GM12878 (cell line): ENCODE results near the gene CCDC82. TPM values are rescaled to one million over a fixed set of nuclear protein-coding genes. Genes with fewer than 3 reads are reported as not detected.
A peak's percentile ranks its signal among the peaks of the same experiment; 100 is the strongest.

Experiments
- ATAC-seq: fragments of 200-7000 bp; cut with Tn5 transposase; 3 replicates; pipeline ENCODE4 v1.9.1; 2020; ENCODE audit warnings: mild to moderate bottlenecking, moderate library complexity
- BruUV-seq: library from RNA; stranded (reverse); fragments of 400-500 nt; replicated peaks from 2 replicates; lab custom pipeline; 2021; lab: Mats Ljungman, UMichigan
- CTCF ChIA-PET: fragments of 300-600 bp; sonication (Branson Sonifier 250); formaldehyde crosslinking; extraction: SDS; loops from one replicate; lab custom pipeline; 2021; ENCODE audit warnings: inconsistent platforms; lab: Yijun Ruan, JAX
- POLR2A ChIA-PET: fragments of 350-600 bp; formaldehyde crosslinking; extraction: SDS; loops from one replicate; lab custom pipeline; 2021; ENCODE audit warnings: inconsistent platforms; lab: Charles Lee
- RAD21 ChIA-PET: fragments of 300-600 bp; sonication (Branson Sonifier 250); formaldehyde crosslinking; loops from one replicate; lab custom pipeline; 2023; ENCODE audit warnings: antibody characterized with exemption; ENCODE audit not compliant: unreplicated experiment; lab: Charles Lee
- SMC1A ChIA-PET: fragments of 300-600 bp; sonication (Branson Sonifier 250); formaldehyde crosslinking; loops from one replicate; lab custom pipeline; 2023; ENCODE audit not compliant: unreplicated experiment, uncharacterized antibody; lab: Charles Lee
- DNase-seq: peaks from one replicate; pipeline ENCODE4 v3.0.0-alpha.2; 2011; ENCODE audit warnings: low read depth, low spot score
- FAIRE-seq: peaks from 3 replicates; lab custom pipeline; 2011; peaks lifted over from hg19 to GRCh38; lab: Jason Lieb, UNC
- H2AFZ ChIP-seq: 2 replicates; pipeline ENCODE4 v1.6.0; 2011; ENCODE audit warnings: low read depth, low read length, control low read depth; ENCODE audit not compliant: control insufficient read depth
- H3K27ac ChIP-seq: 2 replicates; pipeline ENCODE4 v1.5.1; 2011; ENCODE audit warnings: control low read depth; ENCODE audit not compliant: control insufficient read depth, insufficient read depth
- H3K27me3 ChIP-seq, 2 experiments: replicated peaks in 1 of 2; 2 replicates each; pipeline versions ENCODE4 v1.6.0 to v1.6.1; 2011; ENCODE audit warnings: low read length in 1 of 2; ENCODE audit not compliant: control insufficient read depth in 2 of 2, insufficient read depth in 2 of 2
- H3K36me3 ChIP-seq, 2 experiments: 2 replicates each; pipeline ENCODE4 v1.5.1; 2011; ENCODE audit warnings: low read length in 1 of 2; ENCODE audit not compliant: control insufficient read depth in 2 of 2, insufficient read depth in 2 of 2
- H3K4me1 ChIP-seq: 2 replicates; pipeline ENCODE4 v1.6.1; 2011; ENCODE audit warnings: mild to moderate bottlenecking, low read length, moderate library complexity, mixed read lengths; ENCODE audit not compliant: control insufficient read depth, insufficient read depth
- H3K4me2 ChIP-seq: 2 replicates; pipeline ENCODE4 v1.6.0; 2011; ENCODE audit warnings: control low read depth; ENCODE audit not compliant: control insufficient read depth, insufficient read depth
- H3K4me3 ChIP-seq: fragments of 200-600 bp; sonication (generic); 2 replicates; pipeline ENCODE4 v1.5.1; 2016
- H3K79me2 ChIP-seq: 2 replicates; pipeline ENCODE4 v1.6.0; 2011; ENCODE audit warnings: low read length; ENCODE audit not compliant: control insufficient read depth, insufficient read depth
- H3K9ac ChIP-seq: 2 replicates; pipeline ENCODE4 v1.8.0; 2011; ENCODE audit warnings: low read length, control low read depth, mixed read lengths; ENCODE audit not compliant: control insufficient read depth, insufficient read depth
- H3K9me3 ChIP-seq: replicated peaks from 3 replicates; pipeline ENCODE4 v1.5.1; 2011; ENCODE audit warnings: mild to moderate bottlenecking, low read length; ENCODE audit not compliant: control insufficient read depth, insufficient read depth
- H4K20me1 ChIP-seq: 2 replicates; pipeline ENCODE4 v1.6.0; 2011; ENCODE audit not compliant: control insufficient read depth, insufficient read depth
- ATF7 ChIP-seq: fragments of 450-650 bp; IDR thresholded peaks from 2 replicates; pipeline ENCODE4 v1.6.1; 2016; ENCODE audit warnings: low read depth, mild to moderate bottlenecking
- BACH1 ChIP-seq: fragments of 450-650 bp; IDR thresholded peaks from 2 replicates; pipeline ENCODE4 v1.6.1; 2017; ENCODE audit warnings: mild to moderate bottlenecking, borderline replicate concordance
- EGR1 ChIP-seq, 2 experiments: IDR thresholded peaks; 1 replicate in 1 of 2; 2 replicates in 1 of 2; pipeline ENCODE4 v1.6.1; 2011 to 2012; ENCODE audit warnings: low read depth in 2 of 2, low read length in 2 of 2, borderline replicate concordance in 1 of 2, mild to moderate bottlenecking in 1 of 2, moderate library complexity in 1 of 2
- ETV6 ChIP-seq, 2 experiments: fragments of 450-650 bp in 1 of 2; IDR thresholded peaks in 1 of 2; conservative IDR thresholded peaks in 1 of 2; 2 replicates each; pipeline ENCODE4 v1.6.1; 2014; ENCODE audit warnings: antibody characterized with exemption in 1 of 2, borderline replicate concordance in 1 of 2, low read depth in 1 of 2, mild to moderate bottlenecking in 1 of 2, moderate library complexity in 1 of 2
- NFIC ChIP-seq: IDR thresholded peaks from 2 replicates; pipeline ENCODE4 v1.6.1; 2012; ENCODE audit warnings: low read depth, mild to moderate bottlenecking, inconsistent platforms, low read length, moderate library complexity
- NFXL1 ChIP-seq: fragments of 450-650 bp; IDR thresholded peaks from 2 replicates; pipeline ENCODE4 v1.6.1; 2017; ENCODE audit warnings: antibody characterized with exemption, mild to moderate bottlenecking, borderline replicate concordance
- POLR2AphosphoS5 ChIP-seq: IDR thresholded peaks from 2 replicates; pipeline ENCODE4 v1.6.1; 2011; ENCODE audit warnings: mild to moderate bottlenecking, low read length, inconsistent platforms
- RUNX3 ChIP-seq: IDR thresholded peaks from 2 replicates; pipeline ENCODE4 v1.6.1; 2012; ENCODE audit warnings: low read length, inconsistent platforms
- TAF1 ChIP-seq: IDR thresholded peaks from 2 replicates; pipeline ENCODE4 v1.6.1; 2011; ENCODE audit warnings: mild to moderate bottlenecking, low read depth, low read length, borderline replicate concordance
- TBL1XR1 ChIP-seq: IDR thresholded peaks from 2 replicates; pipeline ENCODE4 v1.6.1; 2012; ENCODE audit warnings: low read depth, low read length, improper control_type of control experiment
- ZNF207 ChIP-seq: fragments of 450-650 bp; IDR thresholded peaks from 2 replicates; pipeline ENCODE4 v1.6.1; 2014; ENCODE audit warnings: antibody characterized with exemption, mild to moderate bottlenecking, borderline replicate concordance
- ZNF217 ChIP-seq: fragments of 450-650 bp; IDR thresholded peaks from 2 replicates; pipeline ENCODE4 v1.6.1; 2017; ENCODE audit warnings: antibody characterized with exemption, mild to moderate bottlenecking
- WGBS: methylation state at CpG from one replicate; pipeline ENCODE4 v1.1.6; 2016; ENCODE audit warnings: low lambda C conversion rate; ENCODE audit not compliant: insufficient replicate concordance, insufficient coverage; ENCODE audit errors: missing lambda C conversion rate; 5-methylcytosine and 5-hydroxymethylcytosine counted together
- in situ Hi-C: fragments of 300-500 bp; cut with MboI; formaldehyde crosslinking; loops from 9 replicates; pipeline ENCODE4 v1.14.3; 2018; ENCODE audit warnings: mixed read lengths
- intact Hi-C: fragments of 100-400 bp; cut with micrococcal nuclease; formaldehyde crosslinking; loops from one replicate; pipeline ENCODE4 v1.14.2; 2022; ENCODE audit not compliant: unreplicated experiment
- polyA plus RNA-seq, 11 experiments: library from polyadenylated mRNA; depleted of rRNA in 4 of 11; unstranded in 6 of 11; stranded (reverse) in 5 of 11; fragments of >200 nt; fragmentation: Nextera tagmentation in 4 of 11; fragmentation: Illumina TruSeq in 1 of 11; extraction: Ambion mirVana in 4 of 11; extraction: Trizol in 1 of 11; gene quantifications; 1 replicate in 1 of 11; 2 replicates in 10 of 11; pipeline versions ENCODE4 v1.2.1 to v1.2.3, GENCODE V29; 2011 to 2016; ENCODE audit warnings: inconsistent platforms in 2 of 11, missing spikeins in 2 of 11, low read depth in 1 of 11
- total RNA-seq, 4 experiments: library from RNA; depleted of rRNA in 3 of 4; stranded (reverse); fragments of >200 nt in 3 of 4; fragmentation: Illumina TruSeq in 1 of 4; extraction: Trizol in 1 of 4; gene quantifications; 2 replicates each; pipeline versions ENCODE4 v1.2.1 to v1.2.3, GENCODE V29; 2013 to 2021
- TF ChIP-seq, protein P1 (sequence below): fragments of 450-650 bp; IDR thresholded peaks from 2 replicates; pipeline ENCODE4 v1.6.1; 2018; ENCODE audit warnings: borderline replicate concordance, mild to moderate bottlenecking; ENCODE audit not compliant: partially characterized antibody
- TF ChIP-seq, protein P2 (sequence below): fragments of 450-650 bp; IDR thresholded peaks from 2 replicates; pipeline ENCODE4 v1.6.1; 2018; ENCODE audit warnings: mild to moderate bottlenecking, low read depth, moderate library complexity; ENCODE audit not compliant: partially characterized antibody

The CCDC82 gene
- total and polyA plus RNA-seq, 10 of the 15 experiments (the other 5 are each of a cell fraction or from before 2014, with no cell fraction given): 15.2 to 62.4 (median 28.8) TPM

DNA sequence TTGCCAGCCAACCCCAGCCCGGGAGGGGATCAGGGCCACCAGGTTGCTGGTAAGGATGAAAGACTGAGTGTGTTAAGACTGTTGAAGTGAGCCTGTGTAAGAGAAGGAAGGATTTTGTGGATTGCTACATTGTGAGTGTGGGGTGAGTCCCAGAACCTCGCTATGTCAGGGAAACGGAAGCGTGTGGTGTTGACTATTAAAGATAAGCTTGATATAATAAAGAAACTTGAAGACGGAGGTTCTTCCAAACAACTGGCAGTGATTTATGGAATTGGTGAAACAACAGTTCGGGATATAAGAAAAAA, 728 bp upstream of the CCDC82 start:
- Histone ChIP-seq H3K4me2 (peak overlapping the region; percentile 93), H3K27ac (peak overlapping the region; percentile 78), H3K27me3 (no peaks in the 10 kb centered on the region), H3K9me3 (no peaks in the 10 kb centered on the region), H3K9ac (peak overlapping the region; percentile 67), H3K79me2 (peaks cover 52% of the 10 kb centered on the region), H3K36me3 (no peaks in the 10 kb centered on the region), H3K4me1 (no peaks in the 10 kb centered on the region), H2AFZ (peak overlapping the region; percentile 85), H4K20me1 (no peaks in the 10 kb centered on the region), H3K4me3 (peak overlapping the region; percentile 90)
- FAIRE-seq: no peak
- WGBS: 3% methylated on average over 6 of the region's 6 CpGs
- ChIA-PET SMC1A (interaction anchor here (1.0 to 3.5 kb wide), 10 partner anchors 39 to 600 kb away, joined by 3 to 46 read pairs (median 5); partner anchors contain the start of genes CEP57, FAM76B and MAML2), CTCF (interaction anchor here (1.1 to 3.5 kb wide), 7 partner anchors 19 to 601 kb away, joined by 5 to 52 read pairs (median 10); partner anchors contain the start of genes CEP57, FAM76B and MAML2), RAD21 (interaction anchor here (0.8 to 3.3 kb wide), 12 partner anchors 11 to 675 kb away, joined by 3 to 71 read pairs (median 6); partner anchors contain the start of genes CEP57, FAM76B and MAML2), POLR2A (interaction anchor here (0.6 to 3.3 kb wide), 5 partner anchors 19 to 601 kb away, joined by 3 to 43 read pairs (median 6); partner anchors contain the start of genes FAM76B and MAML2)
- peak; percentile 6 for ATAC-seq
- intact Hi-C loops (loop anchor here (1.0 to 5.0 kb wide), 4 partner anchors 203 to 337 kb away; no protein-coding TSS in a partner anchor), in situ Hi-C loops (loop anchor here (5.0 kb wide), 3 partner anchors 338 to 553 kb away; no protein-coding TSS in a partner anchor)
- DNase-seq: no peak
- BruUV-seq: TSS peak; percentile 88
- TF ChIP-seq ZNF207 (no peak), TAF1 (no peak), ZNF217 (no peak), ATF7 (no peak), POLR2AphosphoS5 (no peak), ETV6 (conservative IDR thresholded peaks at IDR 0.05 in 1 of 2, IDR thresholded peaks at IDR 0.05 in 1 of 2; ENCODE audit: borderline replicate concordance in 1 of 2, low read depth in 1 of 2) (no peak), EGR1 (IDR thresholded peaks at IDR 0.05; ENCODE audit: borderline replicate concordance in 1 of 2, low read depth in 2 of 2, low read length in 2 of 2) (no peak), NFIC (no peak), BACH1 (no peak), NFXL1 (no peak), RUNX3 (no peak), TBL1XR1 (no peak)
- TF ChIP-seq, protein P1, sequence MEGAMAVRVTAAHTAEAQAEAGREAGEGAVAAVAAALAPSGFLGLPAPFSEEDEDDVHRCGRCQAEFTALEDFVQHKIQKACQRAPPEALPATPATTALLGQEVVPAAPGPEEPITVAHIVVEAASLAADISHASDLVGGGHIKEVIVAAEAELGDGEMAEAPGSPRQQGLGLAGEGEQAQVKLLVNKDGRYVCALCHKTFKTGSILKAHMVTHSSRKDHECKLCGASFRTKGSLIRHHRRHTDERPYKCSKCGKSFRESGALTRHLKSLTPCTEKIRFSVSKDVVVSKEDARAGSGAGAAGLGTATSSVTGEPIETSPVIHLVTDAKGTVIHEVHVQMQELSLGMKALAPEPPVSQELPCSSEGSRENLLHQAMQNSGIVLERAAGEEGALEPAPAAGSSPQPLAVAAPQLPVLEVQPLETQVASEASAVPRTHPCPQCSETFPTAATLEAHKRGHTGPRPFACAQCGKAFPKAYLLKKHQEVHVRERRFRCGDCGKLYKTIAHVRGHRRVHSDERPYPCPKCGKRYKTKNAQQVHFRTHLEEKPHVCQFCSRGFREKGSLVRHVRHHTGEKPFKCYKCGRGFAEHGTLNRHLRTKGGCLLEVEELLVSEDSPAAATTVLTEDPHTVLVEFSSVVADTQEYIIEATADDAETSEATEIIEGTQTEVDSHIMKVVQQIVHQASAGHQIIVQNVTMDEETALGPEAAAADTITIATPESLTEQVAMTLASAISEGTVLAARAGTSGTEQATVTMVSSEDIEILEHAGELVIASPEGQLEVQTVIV: no peak
- TF ChIP-seq, protein P2, sequence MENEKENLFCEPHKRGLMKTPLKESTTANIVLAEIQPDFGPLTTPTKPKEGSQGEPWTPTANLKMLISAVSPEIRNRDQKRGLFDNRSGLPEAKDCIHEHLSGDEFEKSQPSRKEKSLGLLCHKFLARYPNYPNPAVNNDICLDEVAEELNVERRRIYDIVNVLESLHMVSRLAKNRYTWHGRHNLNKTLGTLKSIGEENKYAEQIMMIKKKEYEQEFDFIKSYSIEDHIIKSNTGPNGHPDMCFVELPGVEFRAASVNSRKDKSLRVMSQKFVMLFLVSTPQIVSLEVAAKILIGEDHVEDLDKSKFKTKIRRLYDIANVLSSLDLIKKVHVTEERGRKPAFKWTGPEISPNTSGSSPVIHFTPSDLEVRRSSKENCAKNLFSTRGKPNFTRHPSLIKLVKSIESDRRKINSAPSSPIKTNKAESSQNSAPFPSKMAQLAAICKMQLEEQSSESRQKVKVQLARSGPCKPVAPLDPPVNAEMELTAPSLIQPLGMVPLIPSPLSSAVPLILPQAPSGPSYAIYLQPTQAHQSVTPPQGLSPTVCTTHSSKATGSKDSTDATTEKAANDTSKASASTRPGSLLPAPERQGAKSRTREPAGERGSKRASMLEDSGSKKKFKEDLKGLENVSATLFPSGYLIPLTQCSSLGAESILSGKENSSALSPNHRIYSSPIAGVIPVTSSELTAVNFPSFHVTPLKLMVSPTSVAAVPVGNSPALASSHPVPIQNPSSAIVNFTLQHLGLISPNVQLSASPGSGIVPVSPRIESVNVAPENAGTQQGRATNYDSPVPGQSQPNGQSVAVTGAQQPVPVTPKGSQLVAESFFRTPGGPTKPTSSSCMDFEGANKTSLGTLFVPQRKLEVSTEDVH: no peak
